Measurements from ENCODE around the gene OR56A5. TPM values are rescaled to one million over a fixed set of nuclear protein-coding genes. Genes with fewer than 3 reads are reported as not detected.

Gene OR56A5
- polyA plus RNA-seq, 3 donors, result not detected

GRCh38 chr11:5933116-5933515, 35.2 kb downstream of the OR56A5 start:
- no peak for DNase-seq (ENCODE audit: low read depth in 3 of 3, low spot score in 2 of 3)

GRCh38 chr11:5932671-5933070, 35.6 kb downstream of the OR56A5 start:
- no peak for DNase-seq (ENCODE audit: low read depth in 3 of 3, low spot score in 2 of 3)

- no peak for DNase-seq (ENCODE audit: low read depth in 3 of 3, low spot score in 2 of 3)
Measured at GRCh38 chr11:5931061-5931460, 37.2 kb downstream of the OR56A5 start.

GRCh38 chr11:5930614-5931013, 37.7 kb downstream of the OR56A5 start:
- no peak for DNase-seq (ENCODE audit: low read depth in 3 of 3, low spot score in 2 of 3)

GRCh38 chr11:5929571-5930368, 38.5 kb downstream of the OR56A5 start:
- no peak for DNase-seq (ENCODE audit: low read depth in 3 of 3, low spot score in 2 of 3)

GRCh38 chr11:5928811-5929210, 39.5 kb downstream of the OR56A5 start:
- no peak for DNase-seq (ENCODE audit: low read depth in 3 of 3, low spot score in 2 of 3)

GRCh38 chr11:5928271-5928670, 40.0 kb downstream of the OR56A5 start:
- no peak for DNase-seq (ENCODE audit: low read depth in 3 of 3, low spot score in 2 of 3)

GRCh38 chr11:5923794-5924193, 44.5 kb downstream of the OR56A5 start:
- DNase-seq (ENCODE audit: low read depth in 3 of 3, low spot score in 2 of 3), result no peak

- DNase-seq (ENCODE audit: low read depth in 3 of 3, low spot score in 2 of 3), result no peak
Measured at GRCh38 chr11:5923427-5923776, 44.9 kb downstream of the OR56A5 start.

GRCh38 chr11:5922749-5923426, 45.4 kb downstream of the OR56A5 start:
- DNase-seq (ENCODE audit: low read depth in 3 of 3, low spot score in 2 of 3), result no peak

Other genes with a start within 250 kb of the OR56A5 start
- not detected for gene OR56B1, start 232.0 kb downstream of the OR56A5 start, polyA plus RNA-seq (ENCODE audit: insufficient read length in 3 of 3)
- not detected for gene OR52N4, start 214.3 kb downstream of the OR56A5 start, polyA plus RNA-seq (ENCODE audit: insufficient read length in 3 of 3)
- gene OR52N5, start 185.1 kb downstream of the OR56A5 start, polyA plus RNA-seq (ENCODE audit: insufficient read length in 3 of 3), result not detected
- not detected for gene OR52N1, start 177.2 kb downstream of the OR56A5 start, polyA plus RNA-seq (ENCODE audit: insufficient read length in 3 of 3)
- not detected for gene OR52N2, start 159.6 kb downstream of the OR56A5 start, polyA plus RNA-seq (ENCODE audit: insufficient read length in 3 of 3)
- gene OR52E6, start 126.6 kb downstream of the OR56A5 start, polyA plus RNA-seq (ENCODE audit: insufficient read length in 3 of 3), result not detected
- not detected for gene OR52E8, start 110.8 kb downstream of the OR56A5 start, polyA plus RNA-seq (ENCODE audit: insufficient read length in 3 of 3)
- gene OR52E4, start 87.9 kb downstream of the OR56A5 start, polyA plus RNA-seq (ENCODE audit: insufficient read length in 3 of 3), result not detected
- not detected for gene OR52E5, start 75.3 kb downstream of the OR56A5 start, polyA plus RNA-seq (ENCODE audit: insufficient read length in 3 of 3)
- not detected for gene OR56A3, start 26.2 kb downstream of the OR56A5 start, polyA plus RNA-seq (ENCODE audit: insufficient read length in 3 of 3)
- not detected for gene OR52L1, start 18.5 kb upstream of the OR56A5 start, polyA plus RNA-seq (ENCODE audit: insufficient read length in 3 of 3)
- under 1 TPM in 2 of 3 donors, not detected in 1; 0.04 to 0.06 TPM for gene OR56A4, start 38.5 kb upstream of the OR56A5 start, polyA plus RNA-seq (ENCODE audit: insufficient read length in 3 of 3)
- gene OR56A1, start 62.3 kb upstream of the OR56A5 start, polyA plus RNA-seq (ENCODE audit: insufficient read length in 3 of 3), result not detected
- gene OR56B4, start 139.2 kb upstream of the OR56A5 start, polyA plus RNA-seq (ENCODE audit: insufficient read length in 3 of 3), result under 1 TPM in 2 of 3 donors, not detected in 1; 0.14 to 0.25 TPM
- gene OR52B2, start 201.8 kb upstream of the OR56A5 start, polyA plus RNA-seq (ENCODE audit: insufficient read length in 3 of 3), result not detected
- under 1 TPM in 2 of 3 donors, not detected in 1; 0.11 to 0.19 TPM for gene OR52W1, start 230.7 kb upstream of the OR56A5 start, polyA plus RNA-seq (ENCODE audit: insufficient read length in 3 of 3)
- gene C11orf42, start 237.1 kb upstream of the OR56A5 start, polyA plus RNA-seq (ENCODE audit: insufficient read length in 3 of 3), result under 1 TPM; 0.64 to 0.83 (median 0.75) TPM

Data from right renal cortex interstitium (tissue), 3 donors.